ENCODE measurements around the gene AXDND1. TPM values are rescaled to one million over a fixed set of nuclear protein-coding genes. Genes with fewer than 3 reads are reported as not detected.

The AXDND1 gene
- total and polyA plus RNA-seq, 9 of the 15 experiments (the other 6 are each of a cell fraction or from before 2014, with no cell fraction given), result 0.03 to 0.13 (median 0.06) TPM; not detected in 5

- peak; percentile 68 for FAIRE-seq
- TF ChIP-seq LCOR (CRISPR knock-in tag; IDR thresholded peaks at IDR 0.05), result no peak
- peak; percentile 2 for TF ChIP-seq MEIS2 (IDR thresholded peaks at IDR 0.05; ENCODE audit: partially characterized antibody)
- TF ChIP-seq MYNN (IDR thresholded peaks at IDR 0.05), result no peak
- no peak for TF ChIP-seq MYNN (CRISPR knock-in tag; IDR thresholded peaks at IDR 0.05)
- no peak for TF ChIP-seq ZNF445 (CRISPR knock-in tag; IDR thresholded peaks at IDR 0.05; ENCODE audit: low read depth)
- TF ChIP-seq, protein P1, sequence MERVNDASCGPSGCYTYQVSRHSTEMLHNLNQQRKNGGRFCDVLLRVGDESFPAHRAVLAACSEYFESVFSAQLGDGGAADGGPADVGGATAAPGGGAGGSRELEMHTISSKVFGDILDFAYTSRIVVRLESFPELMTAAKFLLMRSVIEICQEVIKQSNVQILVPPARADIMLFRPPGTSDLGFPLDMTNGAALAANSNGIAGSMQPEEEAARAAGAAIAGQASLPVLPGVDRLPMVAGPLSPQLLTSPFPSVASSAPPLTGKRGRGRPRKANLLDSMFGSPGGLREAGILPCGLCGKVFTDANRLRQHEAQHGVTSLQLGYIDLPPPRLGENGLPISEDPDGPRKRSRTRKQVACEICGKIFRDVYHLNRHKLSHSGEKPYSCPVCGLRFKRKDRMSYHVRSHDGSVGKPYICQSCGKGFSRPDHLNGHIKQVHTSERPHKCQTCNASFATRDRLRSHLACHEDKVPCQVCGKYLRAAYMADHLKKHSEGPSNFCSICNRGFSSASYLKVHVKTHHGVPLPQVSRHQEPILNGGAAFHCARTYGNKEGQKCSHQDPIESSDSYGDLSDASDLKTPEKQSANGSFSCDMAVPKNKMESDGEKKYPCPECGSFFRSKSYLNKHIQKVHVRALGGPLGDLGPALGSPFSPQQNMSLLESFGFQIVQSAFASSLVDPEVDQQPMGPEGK (CRISPR knock-in tag; IDR thresholded peaks at IDR 0.05; ENCODE audit: borderline replicate concordance), result no peak
- peak; percentile 34 to 70; a peak in 3 of 4 replicates for TF ChIP-seq FOXA3 (CRISPR knock-in tag; conservative IDR thresholded peaks at IDR 0.05 in 1 of 2, IDR thresholded peaks at IDR 0.05 in 1 of 2)
- TF ChIP-seq SMARCA5 (IDR thresholded peaks at IDR 0.05), result no peak
- no peak for TF ChIP-seq ZFP36 (IDR thresholded peaks at IDR 0.05; ENCODE audit: low read depth, low read length, partially characterized antibody)
- TF ChIP-seq NELFE (IDR thresholded peaks at IDR 0.05; ENCODE audit: insufficient read depth, insufficient read length), result no peak
- TF ChIP-seq RAD21 (CRISPR knock-in tag; conservative IDR thresholded peaks at IDR 0.05 in 1 of 2, IDR thresholded peaks at IDR 0.05 in 1 of 2), result peak; percentile 23 to 71; a peak in 2 of 4 replicates
- TF ChIP-seq, protein P2, sequence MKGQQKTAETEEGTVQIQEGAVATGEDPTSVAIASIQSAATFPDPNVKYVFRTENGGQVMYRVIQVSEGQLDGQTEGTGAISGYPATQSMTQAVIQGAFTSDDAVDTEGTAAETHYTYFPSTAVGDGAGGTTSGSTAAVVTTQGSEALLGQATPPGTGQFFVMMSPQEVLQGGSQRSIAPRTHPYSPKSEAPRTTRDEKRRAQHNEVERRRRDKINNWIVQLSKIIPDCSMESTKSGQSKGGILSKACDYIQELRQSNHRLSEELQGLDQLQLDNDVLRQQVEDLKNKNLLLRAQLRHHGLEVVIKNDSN (CRISPR knock-in tag; IDR thresholded peaks at IDR 0.05), result no peak
- no peak for TF ChIP-seq NEUROD1 (IDR thresholded peaks at IDR 0.05; ENCODE audit: borderline replicate concordance, low read depth, low read length, partially characterized antibody)
- no peak for TF ChIP-seq FOS (IDR thresholded peaks at IDR 0.05; ENCODE audit: extremely low read depth, insufficient read length)
- no peak for TF ChIP-seq NFATC3 (IDR thresholded peaks at IDR 0.05)
- TF ChIP-seq CREB1 (IDR thresholded peaks at IDR 0.05), result no peak
- no peak for TF ChIP-seq CREB1 (CRISPR knock-in tag; IDR thresholded peaks at IDR 0.05)
- no peak for TF ChIP-seq GMEB1 (CRISPR knock-in tag; IDR thresholded peaks at IDR 0.05)
- no peak for TF ChIP-seq E2F3 (CRISPR knock-in tag; IDR thresholded peaks at IDR 0.05)
- TF ChIP-seq SMC3 (conservative IDR thresholded peaks at IDR 0.05; ENCODE audit: insufficient read depth, low read depth, low read length), result 0 out of 2 replicates have a peak, but pooled peaks have one; percentile 45
These were observed 234.0 kb downstream of the AXDND1 start for GRCh38 chr1:179599623-179600249.

More at GRCh38 chr1:179599623-179600249, 234.0 kb downstream of the AXDND1 start:
- Histone ChIP-seq H3K79me2 (ENCODE audit: control insufficient read depth, insufficient read depth, low read length) (no peaks in the 10 kb centered on the region), H3K9ac (ENCODE audit: insufficient read depth in 1 of 2, low read depth in 2 of 2, low read length in 2 of 2) (no peak overlapping the region), H3K9me1 (ENCODE audit: control insufficient read depth, insufficient read depth, low read length) (no peaks in the 10 kb centered on the region), H3K4me1 (replicated peaks in 1 of 2; ENCODE audit: control insufficient read depth in 2 of 2, insufficient read depth in 2 of 2, low read length in 2 of 2) (no peaks in the 10 kb centered on the region), H4K20me1 (replicated peaks; ENCODE audit: control insufficient read depth, insufficient read depth, low read length) (no peaks in the 10 kb centered on the region), H2AFZ (ENCODE audit: low read depth, low read length) (no peak overlapping the region), H3K4me3 (no peak overlapping the region), H3K27me3 (ENCODE audit: control insufficient read depth in 2 of 2, insufficient read depth in 2 of 2, low read length in 2 of 2) (no peaks in the 10 kb centered on the region), H3K36me3 (ENCODE audit: control insufficient read depth, insufficient read depth, low read length) (no peaks in the 10 kb centered on the region), H3K9me3 (replicated peaks; ENCODE audit: control insufficient read depth, insufficient read depth, low read depth, low read length) (no peaks in the 10 kb centered on the region), H3K27ac (ENCODE audit: extremely low read depth, low read depth, low read length) (no peak overlapping the region), H3K4me2 (ENCODE audit: insufficient read depth, low read length) (no peak overlapping the region)
- peak; percentile 26 to 52 (median 28) for DNase-seq (ENCODE audit: extremely low read depth in 1 of 4, low spot score in 3 of 4)
- BruUV-seq (replicated peaks), result no TSS peak
- intact Hi-C loops (cut with micrococcal nuclease), result loop anchor here (2.0 to 10.0 kb wide), 3 partner anchors 215 to 517 kb away; partner anchors contain the start of gene TOR3A
- ChIA-PET POLR2A (interaction anchor here (0.6 kb wide), 1 partner anchor 671 kb away, joined by 3 read pairs; no protein-coding TSS in a partner anchor), CTCF (ENCODE audit: low intra/inter-chr PET ratio) (interaction anchor here (0.6 to 0.7 kb wide), 2 partner anchors 348 to 520 kb away, joined by 4 to 9 read pairs; no protein-coding TSS in a partner anchor)
- in situ Hi-C loops (cut with MboI), result no loop called here
- peak; percentile 87 for ATAC-seq

Measured in K562 (cell line).